IMR-90 (cell line): Measurements from ENCODE around the gene POU2AF1. TPM values are rescaled to one million over a fixed set of nuclear protein-coding genes. Genes with fewer than 3 reads are reported as not detected.

Experiments
- ATAC-seq: fragments of 200-7000 bp; cut with Tn5 transposase; 2 replicates; pipeline ENCODE4 v1.9.1; 2020; ENCODE audit warnings: low read depth, mild to moderate bottlenecking, moderate library complexity
- BruUV-seq: library from RNA; stranded (reverse); fragments of 400-500 nt; replicated peaks from 2 replicates; lab custom pipeline; 2021; lab: Mats Ljungman, UMichigan
- CTCF ChIA-PET: fragments of 300-600 bp; formaldehyde crosslinking; extraction: SDS; loops from one replicate; lab custom pipeline; 2021; ENCODE audit warnings: antibody characterized with exemption; lab: Yijun Ruan, JAX
- POLR2A ChIA-PET: fragments of 300-600 bp; sonication (Branson Sonifier 250); formaldehyde crosslinking; loops from one replicate; lab custom pipeline; 2022; ENCODE audit warnings: antibody characterized with exemption; ENCODE audit not compliant: unreplicated experiment; lab: Charles Lee
- DNase-seq: peaks from one replicate; pipeline ENCODE4 v3.0.0; 2013
- H2AFZ ChIP-seq: replicated peaks from 2 replicates; pipeline ENCODE3; 2013; ENCODE audit warnings: low read length, mild to moderate bottlenecking; ENCODE audit not compliant: poor library complexity
- H2AK5ac ChIP-seq: 2 replicates; pipeline ENCODE4 v1.6.1; 2013; ENCODE audit warnings: low read depth, low read length, inconsistent platforms
- H2AK9ac ChIP-seq: replicated peaks from 2 replicates; pipeline ENCODE3; 2013; ENCODE audit warnings: mild to moderate bottlenecking, low read depth, low read length, moderate library complexity; ENCODE audit not compliant: poor library complexity
- H2BK120ac ChIP-seq: 2 replicates; pipeline ENCODE4 v1.6.1; 2013; ENCODE audit warnings: low read depth, low read length, inconsistent platforms
- H2BK15ac ChIP-seq: 3 replicates; pipeline ENCODE4 v1.6.1; 2013; ENCODE audit warnings: low read depth, low read length, inconsistent platforms
- H2BK20ac ChIP-seq: 2 replicates; pipeline ENCODE4 v1.6.1; 2013; ENCODE audit warnings: low read depth, mild to moderate bottlenecking, inconsistent platforms, low read length, moderate library complexity
- H2BK5ac ChIP-seq: 2 replicates; pipeline ENCODE4 v1.6.1; 2013; ENCODE audit warnings: mild to moderate bottlenecking, low read depth, low read length, inconsistent platforms; ENCODE audit not compliant: poor library complexity, severe bottlenecking
- H3K14ac ChIP-seq: replicated peaks from 2 replicates; pipeline ENCODE4 v1.6.1; 2013; ENCODE audit warnings: low read depth, low read length, inconsistent platforms
- H3K18ac ChIP-seq: 2 replicates; pipeline ENCODE4 v1.6.1; 2013; ENCODE audit warnings: low read depth, low read length, control low read depth
- H3K23ac ChIP-seq: 2 replicates; pipeline ENCODE4 v1.6.1; 2013; ENCODE audit warnings: low read depth, low read length, inconsistent platforms
- H3K27ac ChIP-seq: 2 replicates; pipeline ENCODE4 v1.5.1; 2013; ENCODE audit warnings: mild to moderate bottlenecking, control low read depth, low read length; ENCODE audit not compliant: insufficient read depth
- H3K27me3 ChIP-seq: 2 replicates; pipeline ENCODE4 v1.6.1; 2013; ENCODE audit warnings: low read length; ENCODE audit not compliant: control insufficient read depth, insufficient read depth
- H3K36me3 ChIP-seq: 2 replicates; pipeline ENCODE4 v1.6.1; 2013; ENCODE audit warnings: low read length, mixed read lengths; ENCODE audit not compliant: control insufficient read depth, insufficient read depth
- H3K4ac ChIP-seq: 2 replicates; pipeline ENCODE4 v1.6.1; 2013; ENCODE audit warnings: low read depth, low read length, inconsistent platforms
- H3K4me1 ChIP-seq: 2 replicates; pipeline ENCODE4 v1.6.1; 2013; ENCODE audit warnings: low read length, mixed read lengths; ENCODE audit not compliant: control insufficient read depth, insufficient read depth
- H3K4me2 ChIP-seq: 2 replicates; pipeline ENCODE4 v1.6.1; 2013; ENCODE audit warnings: low read depth, mild to moderate bottlenecking, control low read depth, low read length, moderate library complexity
- H3K4me3 ChIP-seq: 2 replicates; pipeline ENCODE4 v1.5.1; 2013; ENCODE audit warnings: low read depth, mild to moderate bottlenecking, control low read depth, low read length, moderate library complexity; ENCODE audit not compliant: insufficient read depth
- H3K56ac ChIP-seq: 2 replicates; pipeline ENCODE4 v1.6.1; 2013; ENCODE audit warnings: low read length, inconsistent platforms; ENCODE audit not compliant: insufficient read depth; ENCODE audit errors: extremely low read depth
- H3K79me1 ChIP-seq, 2 experiments: 2 replicates each; pipeline ENCODE4 v1.6.1; 2013; ENCODE audit warnings: low read length in 2 of 2, inconsistent platforms in 1 of 2, low read depth in 1 of 2
- H3K9ac ChIP-seq: 2 replicates; pipeline ENCODE4 v1.6.1; 2013; ENCODE audit warnings: low read depth, low read length, control low read depth
- H3K9me1 ChIP-seq: 2 replicates; pipeline ENCODE4 v1.6.1; 2013; ENCODE audit warnings: low read length, inconsistent platforms; ENCODE audit not compliant: insufficient read depth
- H3K9me3 ChIP-seq: 2 replicates; pipeline ENCODE4 v1.6.1; 2013; ENCODE audit warnings: low read length; ENCODE audit not compliant: control insufficient read depth, insufficient read depth
- H4K20me1 ChIP-seq: 2 replicates; pipeline ENCODE4 v1.6.1; 2013; ENCODE audit warnings: low read length, inconsistent platforms; ENCODE audit not compliant: insufficient read depth
- H4K5ac ChIP-seq: 2 replicates; pipeline ENCODE4 v1.6.1; 2013; ENCODE audit warnings: mild to moderate bottlenecking, low read depth, low read length, control low read depth
- H4K8ac ChIP-seq, 2 experiments: 2 replicates each; pipeline ENCODE4 v1.6.1; 2013; ENCODE audit warnings: low read depth in 2 of 2, low read length in 2 of 2, control low read depth in 1 of 2, inconsistent platforms in 1 of 2
- H4K91ac ChIP-seq: 2 replicates; pipeline ENCODE4 v1.6.1; 2013; ENCODE audit warnings: low read depth, low read length, inconsistent platforms; ENCODE audit not compliant: insufficient read depth
- CEBPB ChIP-seq: IDR thresholded peaks from 2 replicates; pipeline ENCODE4 v1.6.1; 2012; ENCODE audit warnings: low read depth, low read length, improper control_type of control experiment
- CHD1 ChIP-seq: IDR thresholded peaks from 2 replicates; pipeline ENCODE4 v1.6.1; 2012; ENCODE audit warnings: low read depth, low read length, improper control_type of control experiment
- FOS ChIP-seq: fragments of 150-350 bp; IDR thresholded peaks from 2 replicates; pipeline ENCODE4 v1.6.1; 2016; ENCODE audit warnings: low read depth, low read length
- MAFK ChIP-seq: IDR thresholded peaks from 2 replicates; pipeline ENCODE4 v1.6.1; 2012; ENCODE audit warnings: low read depth, low read length, improper control_type of control experiment
- MAZ ChIP-seq: IDR thresholded peaks from 2 replicates; pipeline ENCODE4 v1.6.1; 2012; ENCODE audit warnings: low read depth, mild to moderate bottlenecking, low read length, improper control_type of control experiment, moderate library complexity, borderline replicate concordance
- MXI1 ChIP-seq: IDR thresholded peaks from 2 replicates; pipeline ENCODE4 v1.6.1; 2012; ENCODE audit warnings: low read depth, mild to moderate bottlenecking, low read length, moderate library complexity, borderline replicate concordance
- NFE2L2 ChIP-seq: fragments of 150-350 bp; IDR thresholded peaks from 2 replicates; pipeline ENCODE4 v1.6.1; 2016; ENCODE audit warnings: low read depth, mild to moderate bottlenecking, low read length
- POLR2A ChIP-seq: IDR thresholded peaks from 2 replicates; pipeline ENCODE4 v1.6.1; 2012; ENCODE audit warnings: mild to moderate bottlenecking, low read depth, low read length
- RAD21 ChIP-seq: IDR thresholded peaks from 2 replicates; pipeline ENCODE4 v1.6.1; 2012; ENCODE audit warnings: low read length, improper control_type of control experiment
- RCOR1 ChIP-seq: IDR thresholded peaks from 2 replicates; pipeline ENCODE4 v1.6.1; 2012; ENCODE audit warnings: mild to moderate bottlenecking, low read length, improper control_type of control experiment; ENCODE audit not compliant: insufficient replicate concordance
- RFX5 ChIP-seq: IDR thresholded peaks from 2 replicates; pipeline ENCODE4 v1.8.0; 2012; ENCODE audit warnings: low read depth, mild to moderate bottlenecking, low read length, moderate library complexity
- WGBS, 2 experiments: methylation state at CpG; one replicate each; pipeline versions ENCODE4 v1.1.5 to v1.1.7; 2013; ENCODE audit warnings: missing lambda C conversion rate in 2 of 2; ENCODE audit not compliant: insufficient read length in 1 of 2; ENCODE audit errors: extremely low coverage in 2 of 2; 5-methylcytosine and 5-hydroxymethylcytosine counted together
- dilution Hi-C: fragments of 300-500 bp; cut with HindIII; formaldehyde crosslinking; loops from one replicate; pipeline ENCODE4 v1.14.3; 2018; ENCODE audit warnings: low sequenced_read_pairs; ENCODE audit not compliant: unreplicated experiment
- in situ Hi-C: fragments of 300-500 bp; cut with MboI; formaldehyde crosslinking; loops from 3 replicates; pipeline ENCODE4 v1.14.3; 2019; ENCODE audit warnings: low sequenced_read_pairs, inconsistent platforms, mixed read lengths
- intact Hi-C: fragments of 100-400 bp; cut with micrococcal nuclease; formaldehyde crosslinking; loops from 2 replicates; pipeline ENCODE4 v1.10.0; 2022
- polyA plus RNA-seq, 3 experiments: library from polyadenylated mRNA; depleted of rRNA; stranded (reverse); fragments of >200 nt; gene quantifications; 2 replicates each; pipeline ENCODE4 v1.2.3, GENCODE V29; 2012; ENCODE audit warnings: low replicate concordance in 1 of 3
- total RNA-seq: library from RNA; depleted of rRNA; stranded (reverse); fragments of >200 nt; gene quantifications from 2 replicates; pipeline ENCODE4 v1.2.3, GENCODE V29; 2012
- TF ChIP-seq, protein P1 (sequence below): fragments of 150-350 bp; IDR thresholded peaks from 2 replicates; pipeline ENCODE4 v1.6.1; 2016; ENCODE audit warnings: low read depth, mild to moderate bottlenecking, low read length, moderate library complexity, borderline replicate concordance
- TF ChIP-seq, protein P2 (sequence below): fragments of 150-350 bp; IDR thresholded peaks from 2 replicates; pipeline ENCODE4 v1.6.1; 2017; ENCODE audit warnings: mild to moderate bottlenecking, antibody characterized with exemption, low read length, low read depth

The POU2AF1 gene
- total and polyA plus RNA-seq, 2 of the 4 experiments (the other 2 are of a cell fraction): not detected

DNA sequence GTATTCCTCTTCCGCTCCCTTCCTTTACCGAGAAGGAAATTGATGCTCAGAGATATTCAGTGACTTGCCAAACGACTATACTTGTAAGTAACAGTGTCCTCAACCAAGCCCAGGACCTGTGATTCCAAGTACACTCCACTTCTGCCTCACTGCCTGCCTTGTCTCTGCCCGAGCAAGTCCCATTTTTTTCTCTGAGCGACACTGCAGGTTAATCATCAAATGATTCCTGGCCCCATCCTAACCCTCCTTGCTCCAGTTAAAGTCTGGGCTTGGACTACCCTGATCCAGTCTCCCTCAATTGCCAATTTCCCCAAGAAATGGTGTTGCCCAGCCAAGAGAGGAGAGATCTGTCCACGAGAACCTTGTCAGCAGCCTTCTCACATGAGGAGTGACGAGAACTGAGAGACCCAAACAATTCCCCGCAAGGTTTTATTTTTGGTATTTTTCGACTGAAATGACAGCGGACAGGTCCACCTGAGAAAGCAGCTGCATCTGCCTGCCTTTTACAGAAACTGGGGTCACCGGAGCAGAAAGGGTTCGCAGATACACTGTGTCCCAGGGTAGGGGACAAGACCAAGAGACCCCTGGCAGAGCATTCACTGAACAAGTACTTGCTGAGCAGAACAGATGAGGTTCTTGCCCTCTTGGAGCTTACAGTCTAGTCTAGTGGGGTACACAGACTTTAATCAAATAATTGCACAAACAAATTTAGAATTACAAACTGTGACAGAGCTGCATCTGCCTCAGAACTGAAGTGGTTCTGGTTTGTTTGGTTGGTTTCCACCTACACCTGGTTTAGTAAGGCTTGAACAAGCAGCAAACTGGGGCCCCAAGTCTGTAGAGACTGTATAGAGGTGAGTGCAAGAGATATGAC lies 11.4 kb downstream of the POU2AF1 start:
- no peak overlapping the region for H3K27ac ChIP-seq
- ChIA-PET POLR2A (no interaction called here), CTCF (no interaction called here)
- ATAC-seq (no peak), DNase-seq (no peak)
- no peak overlapping the region for H2BK20ac ChIP-seq
- in situ Hi-C loops: no loop called here
- H3K36me3 ChIP-seq: no peaks in the 10 kb centered on the region
- H3K4me1 ChIP-seq: no peaks in the 10 kb centered on the region
- no peak overlapping the region for H2BK15ac ChIP-seq
- dilution Hi-C loops: no loop called here
- H3K4me2 ChIP-seq: no peak overlapping the region
- BruUV-seq: no TSS peak
- no peaks in the 10 kb centered on the region for H3K79me1 ChIP-seq
- H3K9me1 ChIP-seq: no peaks in the 10 kb centered on the region
- H4K20me1 ChIP-seq: no peaks in the 10 kb centered on the region
- H3K56ac ChIP-seq: no peak overlapping the region
- no peaks in the 10 kb centered on the region; the same call in 1 of the 2 replicates for H3K9me3 ChIP-seq
- no peak overlapping the region for H2AK9ac ChIP-seq
- H3K27me3 ChIP-seq: peaks cover 50% of the 10 kb centered on the region
- H3K18ac ChIP-seq: no peak overlapping the region
- no peak overlapping the region for H3K4ac ChIP-seq
- 75% methylated on average over 9 of the region's 12 CpGs; no CpG with 5 or more reads in 1 of the 2 experiments for whole genome bisulfite sequencing, 2 experiments
- TF ChIP-seq MAFK (no peak), MXI1 (no peak), RCOR1 (no peak), MAZ (no peak), CHD1 (no peak), POLR2A (no peak), FOS (no peak), RAD21 (no peak), NFE2L2 (no peak), CEBPB (no peak), RFX5 (no peak)
- TF ChIP-seq, protein P1, sequence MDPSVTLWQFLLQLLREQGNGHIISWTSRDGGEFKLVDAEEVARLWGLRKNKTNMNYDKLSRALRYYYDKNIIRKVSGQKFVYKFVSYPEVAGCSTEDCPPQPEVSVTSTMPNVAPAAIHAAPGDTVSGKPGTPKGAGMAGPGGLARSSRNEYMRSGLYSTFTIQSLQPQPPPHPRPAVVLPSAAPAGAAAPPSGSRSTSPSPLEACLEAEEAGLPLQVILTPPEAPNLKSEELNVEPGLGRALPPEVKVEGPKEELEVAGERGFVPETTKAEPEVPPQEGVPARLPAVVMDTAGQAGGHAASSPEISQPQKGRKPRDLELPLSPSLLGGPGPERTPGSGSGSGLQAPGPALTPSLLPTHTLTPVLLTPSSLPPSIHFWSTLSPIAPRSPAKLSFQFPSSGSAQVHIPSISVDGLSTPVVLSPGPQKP: no peak
- TF ChIP-seq, protein P2, sequence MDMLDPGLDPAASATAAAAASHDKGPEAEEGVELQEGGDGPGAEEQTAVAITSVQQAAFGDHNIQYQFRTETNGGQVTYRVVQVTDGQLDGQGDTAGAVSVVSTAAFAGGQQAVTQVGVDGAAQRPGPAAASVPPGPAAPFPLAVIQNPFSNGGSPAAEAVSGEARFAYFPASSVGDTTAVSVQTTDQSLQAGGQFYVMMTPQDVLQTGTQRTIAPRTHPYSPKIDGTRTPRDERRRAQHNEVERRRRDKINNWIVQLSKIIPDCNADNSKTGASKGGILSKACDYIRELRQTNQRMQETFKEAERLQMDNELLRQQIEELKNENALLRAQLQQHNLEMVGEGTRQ: no peak
- H3K9ac ChIP-seq: no peak overlapping the region
- H2AK5ac ChIP-seq: no peak overlapping the region
- peak overlapping the region; percentile 1 for H2AFZ ChIP-seq
- no peak overlapping the region for H3K23ac ChIP-seq
- H3K4me3 ChIP-seq: no peak overlapping the region
- H2BK5ac ChIP-seq: no peak overlapping the region
- H4K8ac ChIP-seq: no peak overlapping the region
- intact Hi-C loops: no loop called here
- H4K5ac ChIP-seq: no peak overlapping the region
- no peak overlapping the region for H2BK120ac ChIP-seq
- H3K14ac ChIP-seq: no peak overlapping the region
- H4K91ac ChIP-seq: no peak overlapping the region
